LNCAP (cell line): ENCODE data around the gene TJAP1.
A peak's percentile ranks its signal among the peaks of the same experiment; 100 is the strongest.

Experiments used
- CTCF ChIP-seq: fragments of 450-650 bp; IDR thresholded peaks from 2 replicates; pipeline ENCODE4 v1.5.1; 2017; ENCODE audit warnings: mild to moderate bottlenecking

The TJAP1 gene

GRCh38 chr6:43503443-43503842 lies 26.1 kb downstream of the TJAP1 start:
- no peak for TF ChIP-seq CTCF

DNA sequence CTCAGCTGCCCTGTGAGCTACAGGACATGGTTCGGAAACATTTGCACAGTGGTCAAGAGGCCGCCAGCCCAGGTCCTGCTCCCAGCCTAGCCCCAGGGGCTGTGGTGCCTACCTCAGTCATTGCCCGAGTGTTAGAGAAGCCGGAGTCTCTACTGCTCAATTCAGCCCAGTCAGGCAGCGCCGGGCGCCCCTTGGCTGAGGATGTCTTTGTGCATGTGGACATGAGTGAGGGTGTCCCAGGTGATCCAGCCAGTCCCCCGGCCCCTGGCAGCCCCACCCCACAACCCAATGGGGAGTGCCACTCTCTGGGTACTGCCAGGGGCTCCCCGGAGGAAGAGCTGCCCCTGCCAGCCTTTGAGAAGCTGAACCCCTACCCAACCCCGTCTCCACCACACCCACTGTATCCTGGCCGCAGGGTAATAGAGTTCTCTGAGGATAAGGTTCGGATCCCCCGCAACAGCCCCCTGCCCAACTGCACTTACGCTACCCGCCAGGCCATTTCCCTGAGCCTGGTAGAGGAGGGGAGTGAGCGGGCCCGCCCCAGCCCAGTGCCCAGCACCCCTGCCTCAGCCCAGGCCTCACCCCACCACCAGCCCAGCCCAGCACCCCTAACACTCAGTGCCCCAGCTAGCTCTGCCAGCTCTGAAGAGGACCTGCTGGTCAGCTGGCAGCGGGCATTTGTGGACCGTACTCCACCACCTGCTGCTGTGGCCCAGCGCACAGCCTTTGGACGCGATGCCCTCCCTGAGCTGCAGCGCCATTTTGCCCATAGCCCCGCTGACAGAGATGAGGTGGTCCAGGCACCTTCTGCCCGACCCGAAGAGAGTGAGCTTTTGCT lies 27.6 kb downstream of the TJAP1 start:
- no peak for TF ChIP-seq CTCF

- no peak for TF ChIP-seq CTCF
Observed at GRCh38 chr6:43505718-43506117, 28.3 kb downstream of the TJAP1 start.

DNA sequence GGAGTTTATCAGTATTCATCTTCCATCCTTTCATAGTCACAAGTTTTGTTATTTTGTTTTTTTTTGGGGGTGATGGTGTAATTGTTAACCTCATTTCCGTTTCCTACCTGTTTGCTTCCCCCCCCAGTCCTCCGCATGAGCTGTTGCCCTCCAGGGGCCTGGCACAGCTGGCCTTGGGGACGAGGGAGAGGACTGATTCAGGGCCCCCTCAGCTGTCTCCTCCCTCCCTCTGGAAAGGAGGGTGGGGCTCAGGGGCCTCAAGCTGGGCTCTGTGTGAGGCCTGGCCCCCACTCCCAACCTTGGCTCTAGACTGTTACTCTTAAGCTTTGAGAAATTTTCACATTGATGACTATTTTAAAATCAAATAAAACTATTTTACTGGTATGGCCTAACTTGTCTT lies 28.8 kb downstream of the TJAP1 start:
- no peak for TF ChIP-seq CTCF

DNA sequence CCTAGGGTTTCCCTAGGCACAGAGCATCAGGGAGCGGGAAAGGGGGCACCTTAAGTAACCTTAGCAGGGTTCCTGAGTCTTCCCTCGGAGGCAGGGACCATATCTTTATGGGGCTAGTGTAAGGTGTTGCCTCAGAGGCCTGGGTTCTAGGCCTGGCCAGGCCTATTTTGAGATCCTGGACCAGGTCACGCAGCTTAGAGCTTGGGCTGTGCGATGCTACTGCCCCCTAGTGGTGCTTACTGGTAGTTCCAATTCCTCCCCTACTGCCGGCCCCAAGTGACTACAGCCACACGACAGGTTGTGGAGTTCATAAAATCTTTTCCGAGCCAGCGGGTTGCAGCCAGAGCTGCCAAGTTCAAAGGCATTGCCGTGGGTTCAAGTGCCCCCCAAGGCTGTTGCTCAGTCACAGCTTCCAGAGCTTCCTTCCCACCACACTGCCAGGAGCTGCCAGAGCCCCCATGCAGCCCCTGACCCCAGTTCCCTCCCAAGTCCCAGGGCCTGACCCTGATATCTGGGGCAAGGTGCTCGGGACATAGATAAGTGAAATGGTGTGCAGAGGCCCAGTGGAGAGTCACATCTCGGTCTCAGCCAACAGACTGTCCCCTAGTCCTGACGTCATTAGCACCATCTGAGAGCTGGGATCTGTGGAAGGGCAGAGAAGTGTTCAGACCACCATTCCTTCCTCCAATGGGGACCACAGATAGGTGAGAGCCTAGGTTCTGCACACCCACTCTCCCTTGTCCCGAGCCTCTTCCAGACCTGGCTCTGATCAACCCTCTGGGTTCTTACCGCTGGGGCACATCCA lies 29.5 kb downstream of the TJAP1 start:
- peak; percentile 87 for TF ChIP-seq CTCF

DNA sequence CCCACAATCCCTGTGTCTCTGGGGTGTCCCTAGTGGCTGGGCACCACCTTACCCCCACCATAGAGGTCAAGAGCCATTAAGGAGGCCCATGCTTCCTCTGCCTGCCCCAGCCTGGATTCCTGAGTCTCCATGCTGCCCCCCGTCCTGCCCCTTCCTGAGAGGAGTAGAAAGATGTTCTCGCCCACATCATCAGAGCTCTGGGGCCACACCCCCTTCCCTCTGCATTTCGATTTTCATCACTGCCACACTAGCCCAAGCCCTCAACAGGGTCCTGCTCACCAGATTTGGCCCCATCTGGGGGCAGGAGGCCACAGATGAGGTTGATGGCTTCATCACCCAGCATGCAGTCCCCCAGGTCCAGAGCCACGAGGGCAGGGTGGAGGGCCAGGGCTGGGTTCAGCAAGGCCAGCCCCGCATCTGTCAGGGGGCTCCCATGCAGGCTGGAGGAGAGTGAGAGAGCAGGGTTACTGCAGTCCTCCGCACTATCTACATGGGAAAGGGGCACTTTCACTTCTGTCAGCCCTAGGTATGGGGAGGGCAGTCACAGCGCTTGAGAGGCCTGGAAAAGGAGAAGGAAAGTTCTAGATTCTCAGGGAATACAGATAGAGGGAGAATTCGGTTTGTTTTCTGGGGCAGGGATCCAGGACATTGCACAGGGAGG lies 31.2 kb downstream of the TJAP1 start:
- TF ChIP-seq CTCF, result no peak

- TF ChIP-seq CTCF, result no peak
Observed at GRCh38 chr6:43509142-43509983, 32.0 kb downstream of the TJAP1 start.
